Measurements from ENCODE around the gene HRCT1.

The HRCT1 gene

DNA sequence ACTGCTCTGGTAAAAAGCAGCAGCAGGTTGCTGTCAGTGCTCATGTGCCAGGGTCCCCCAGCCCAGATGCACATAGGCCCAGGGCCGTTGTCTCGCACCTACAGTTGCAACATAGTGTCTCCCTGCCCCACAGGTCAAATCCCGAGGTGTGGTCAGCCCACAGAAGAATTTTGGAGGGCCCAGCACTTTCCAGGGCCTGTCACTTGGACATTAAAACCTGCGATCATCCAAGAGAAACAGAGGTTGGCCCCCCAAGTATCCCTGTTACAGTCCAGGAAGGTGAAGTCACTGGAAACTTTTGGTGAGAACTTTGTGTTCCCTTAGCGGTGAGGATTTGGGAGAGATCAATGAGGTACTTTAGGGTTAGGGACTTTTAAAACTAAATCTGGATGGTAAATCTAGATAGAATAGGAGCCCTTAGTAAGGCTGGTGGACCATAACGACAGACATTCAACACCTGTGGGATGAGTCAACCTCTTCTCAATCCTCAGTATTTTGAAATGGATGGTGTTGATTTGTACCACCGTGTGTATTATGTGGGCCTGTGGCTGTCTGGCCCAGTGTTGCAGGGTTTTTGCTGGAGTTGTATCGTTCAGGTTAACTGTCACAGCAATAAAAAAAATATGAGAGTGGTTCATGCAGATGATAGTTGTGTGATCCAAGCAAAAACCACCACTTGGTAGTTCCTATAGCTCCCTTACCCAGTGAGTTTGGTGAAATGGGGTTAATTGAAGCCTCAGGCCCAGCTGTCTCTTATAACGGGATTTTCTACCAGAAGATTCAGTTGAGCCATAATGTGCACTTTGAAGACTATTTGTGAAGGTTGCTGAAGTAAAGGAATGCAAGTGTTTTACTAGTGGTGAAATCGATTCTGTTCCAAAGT lies 32.7 kb downstream of the HRCT1 start:
- TF ChIP-seq POLR2A (IDR thresholded peaks at IDR 0.05; ENCODE audit: low read depth, low read length), result no peak
- no peak for TF ChIP-seq TAF1 (IDR thresholded peaks at IDR 0.05; ENCODE audit: borderline replicate concordance, low read depth, low read length)
- TF ChIP-seq POLR2AphosphoS5 (IDR thresholded peaks at IDR 0.05; ENCODE audit: low read depth, low read length), result no peak
- no peak for DNase-seq (ENCODE audit: insufficient read length)
- no peak for FAIRE-seq

DNA sequence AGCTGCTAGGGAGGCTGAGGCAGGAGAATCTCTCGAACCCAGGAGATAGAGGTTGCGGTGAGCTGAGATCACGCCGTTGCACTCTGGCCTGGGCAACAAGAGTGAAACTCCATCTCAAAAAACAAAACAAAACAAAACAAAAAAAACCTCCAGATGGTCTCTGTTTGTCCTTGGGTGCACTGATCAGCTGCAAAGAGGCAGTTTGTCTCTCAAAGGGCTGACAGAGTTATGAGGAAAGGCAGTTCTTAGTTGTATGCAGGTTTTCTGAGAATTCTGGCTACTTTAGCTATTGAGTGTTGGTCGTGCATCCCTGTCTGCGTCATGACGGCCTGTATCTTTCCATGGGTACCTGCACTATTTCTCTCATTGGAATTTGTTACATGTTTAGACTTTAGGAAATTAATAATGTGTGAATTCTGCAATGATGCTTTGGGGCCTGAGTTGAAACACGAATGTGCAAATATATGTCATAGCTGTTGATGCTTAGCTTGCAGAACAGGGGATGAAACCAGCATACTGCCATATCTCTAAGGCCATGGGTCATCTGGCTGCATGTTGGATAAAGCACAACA lies 33.8 kb downstream of the HRCT1 start:
- DNase-seq (ENCODE audit: insufficient read length) (no peak), FAIRE-seq (no peak)
- TF ChIP-seq POLR2AphosphoS5 (IDR thresholded peaks at IDR 0.05; ENCODE audit: low read depth, low read length) (no peak), POLR2A (IDR thresholded peaks at IDR 0.05; ENCODE audit: low read depth, low read length) (no peak), TAF1 (IDR thresholded peaks at IDR 0.05; ENCODE audit: borderline replicate concordance, low read depth, low read length) (no peak)

DNA sequence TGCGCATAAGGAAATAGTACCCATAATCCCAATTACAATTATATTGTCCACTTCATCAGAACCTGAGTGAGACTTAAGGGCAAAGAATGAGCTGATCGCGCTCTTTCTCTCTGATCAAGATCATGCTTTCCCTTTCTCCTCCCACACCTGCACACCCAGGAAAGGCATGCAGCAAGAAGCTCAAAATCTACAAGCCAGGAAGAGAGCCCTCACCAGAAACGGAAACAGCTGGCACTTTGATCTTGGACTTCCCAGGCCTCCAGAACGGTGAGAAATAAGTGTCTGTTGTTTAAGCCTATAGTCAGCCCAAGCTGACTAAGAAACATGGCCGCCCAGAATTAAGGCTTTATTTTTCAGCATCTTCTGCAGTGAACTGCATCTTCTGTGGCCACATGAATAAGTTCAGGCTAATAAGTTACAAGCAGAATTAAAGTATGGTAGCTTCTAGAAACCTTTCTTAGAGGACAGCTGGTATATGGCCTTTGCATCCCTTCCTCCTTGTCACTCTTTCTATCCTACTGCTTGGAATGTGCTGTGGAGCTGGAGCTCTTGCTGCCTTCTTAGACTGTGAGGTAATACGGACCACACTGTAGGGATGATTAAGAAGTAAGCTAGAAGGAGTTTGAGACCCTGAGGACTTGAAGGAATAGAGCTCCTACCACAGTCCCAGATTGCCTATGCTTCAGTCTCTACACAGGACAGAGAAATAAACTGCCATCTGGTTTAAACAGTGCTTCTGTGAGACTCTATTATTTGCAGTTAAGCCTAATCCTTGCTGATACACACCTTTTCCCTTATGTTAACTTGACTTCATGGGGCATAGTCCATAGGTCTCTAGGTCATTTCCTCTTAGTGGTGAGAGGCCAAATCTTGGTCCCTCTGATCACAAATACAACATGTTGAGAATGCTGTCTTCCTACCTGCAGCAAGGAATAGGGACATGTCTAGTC lies 34.7 kb downstream of the HRCT1 start:
- FAIRE-seq, result no peak
- TF ChIP-seq POLR2AphosphoS5 (IDR thresholded peaks at IDR 0.05; ENCODE audit: low read depth, low read length), result no peak
- no peak for TF ChIP-seq POLR2A (IDR thresholded peaks at IDR 0.05; ENCODE audit: low read depth, low read length)
- no peak for TF ChIP-seq TAF1 (IDR thresholded peaks at IDR 0.05; ENCODE audit: borderline replicate concordance, low read depth, low read length)
- no peak for DNase-seq (ENCODE audit: insufficient read length)

DNA sequence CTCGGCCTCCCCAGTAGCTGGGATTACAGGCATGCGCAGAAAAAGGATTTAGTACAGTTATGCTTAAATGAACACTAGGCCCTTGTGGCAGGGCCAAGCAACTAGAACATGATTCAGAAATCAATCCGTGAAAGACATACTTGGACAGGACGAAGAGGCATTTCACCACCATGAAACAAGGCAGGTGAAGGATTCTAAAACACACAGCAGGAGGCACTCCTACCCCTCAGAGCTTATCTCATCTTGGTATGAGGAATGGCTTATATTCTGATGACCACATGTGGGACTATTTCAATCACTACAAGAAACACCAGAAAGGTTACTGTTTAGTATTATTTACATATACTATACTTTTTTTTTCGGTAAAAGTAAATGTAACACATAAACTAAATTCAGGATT lies 36.3 kb downstream of the HRCT1 start:
- DNase-seq (ENCODE audit: insufficient read length), result no peak
- FAIRE-seq, result no peak
- TF ChIP-seq TAF1 (IDR thresholded peaks at IDR 0.05; ENCODE audit: borderline replicate concordance, low read depth, low read length) (no peak), POLR2AphosphoS5 (IDR thresholded peaks at IDR 0.05; ENCODE audit: low read depth, low read length) (no peak), POLR2A (IDR thresholded peaks at IDR 0.05; ENCODE audit: low read depth, low read length) (no peak)

DNA sequence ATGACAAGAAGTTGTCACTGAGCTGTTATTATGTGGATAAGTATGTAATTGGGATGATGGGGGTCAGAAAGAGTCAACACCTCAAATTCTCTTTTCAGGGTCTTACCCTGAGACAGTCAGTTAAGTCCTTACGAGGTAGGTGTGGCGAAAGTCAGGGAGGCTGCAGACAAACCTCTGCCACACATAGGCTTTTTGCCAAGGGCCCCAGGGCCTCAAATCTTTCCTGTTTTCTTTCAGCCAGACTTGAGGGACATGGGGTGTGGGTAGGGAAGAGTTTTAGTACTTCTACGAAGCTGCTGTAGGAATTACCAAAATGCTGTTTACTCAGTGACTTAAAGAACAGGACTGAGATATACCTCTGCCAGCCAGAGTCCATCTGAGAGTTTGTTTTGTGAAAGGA lies 38.2 kb downstream of the HRCT1 start:
- no peak for TF ChIP-seq POLR2AphosphoS5 (IDR thresholded peaks at IDR 0.05; ENCODE audit: low read depth, low read length)
- TF ChIP-seq TAF1 (IDR thresholded peaks at IDR 0.05; ENCODE audit: borderline replicate concordance, low read depth, low read length), result no peak
- no peak for TF ChIP-seq POLR2A (IDR thresholded peaks at IDR 0.05; ENCODE audit: low read depth, low read length)
- DNase-seq (ENCODE audit: insufficient read length), result no peak
- no peak for FAIRE-seq

DNA sequence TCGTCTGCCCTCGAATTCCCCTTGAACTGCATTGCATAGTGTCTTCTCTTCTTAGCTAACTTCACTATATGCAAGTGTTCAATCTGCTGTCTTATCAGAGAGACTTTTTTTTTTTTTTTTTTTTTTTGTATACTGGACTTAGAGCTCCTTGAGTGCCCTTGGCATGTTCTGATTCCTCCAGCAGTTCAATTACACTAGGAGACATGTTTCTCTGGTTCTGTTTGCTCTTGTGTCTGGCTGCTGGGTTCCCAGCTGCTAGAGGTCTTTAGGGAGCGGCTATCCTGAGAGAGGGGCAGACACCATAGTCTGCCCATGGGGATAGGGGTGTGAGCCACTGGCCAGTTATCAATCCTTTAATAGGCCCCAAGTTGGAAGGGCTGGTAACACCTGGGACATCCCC lies 38.8 kb downstream of the HRCT1 start:
- TF ChIP-seq POLR2A (IDR thresholded peaks at IDR 0.05; ENCODE audit: low read depth, low read length) (no peak), TAF1 (IDR thresholded peaks at IDR 0.05; ENCODE audit: borderline replicate concordance, low read depth, low read length) (no peak), POLR2AphosphoS5 (IDR thresholded peaks at IDR 0.05; ENCODE audit: low read depth, low read length) (no peak)
- FAIRE-seq, result no peak
- DNase-seq (ENCODE audit: insufficient read length), result no peak

DNA sequence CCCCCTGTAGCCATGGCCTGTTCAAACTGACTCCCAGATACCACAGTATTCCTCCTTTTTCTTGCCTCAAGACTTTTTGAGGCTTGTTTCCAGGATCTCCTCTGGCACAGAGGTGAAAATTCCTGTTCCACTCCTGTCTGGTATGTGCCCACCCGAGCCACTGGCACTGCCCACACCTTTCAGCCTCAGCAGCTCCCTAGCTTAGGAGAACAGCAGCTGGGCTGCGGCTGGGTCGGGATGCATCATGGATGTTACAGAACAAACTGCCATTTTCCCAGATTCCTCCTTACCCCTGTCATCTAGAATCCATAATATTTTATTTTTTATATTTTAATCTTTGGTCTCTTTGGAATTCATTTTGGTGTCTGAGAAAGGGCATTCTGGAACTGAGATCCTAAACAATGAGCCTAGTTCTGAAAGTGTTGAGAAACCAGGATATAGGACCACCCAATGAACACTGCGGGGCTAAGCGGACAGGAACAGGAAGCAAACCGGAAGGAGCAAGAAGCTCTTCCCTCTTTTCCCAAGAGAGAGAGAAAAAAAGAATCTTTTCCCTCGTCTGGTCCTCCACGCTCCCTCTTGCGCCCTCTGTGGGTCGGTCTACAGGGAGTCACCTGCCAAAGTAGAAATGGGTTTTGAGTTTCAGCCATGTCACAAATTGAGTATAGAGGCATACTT lies 39.5 kb downstream of the HRCT1 start:
- DNase-seq (ENCODE audit: insufficient read length), result peak; percentile 28
- TF ChIP-seq TAF1 (IDR thresholded peaks at IDR 0.05; ENCODE audit: borderline replicate concordance, low read depth, low read length), result no peak
- TF ChIP-seq POLR2A (IDR thresholded peaks at IDR 0.05; ENCODE audit: low read depth, low read length), result no peak
- no peak for TF ChIP-seq POLR2AphosphoS5 (IDR thresholded peaks at IDR 0.05; ENCODE audit: low read depth, low read length)
- peak; percentile 65 for FAIRE-seq

DNA sequence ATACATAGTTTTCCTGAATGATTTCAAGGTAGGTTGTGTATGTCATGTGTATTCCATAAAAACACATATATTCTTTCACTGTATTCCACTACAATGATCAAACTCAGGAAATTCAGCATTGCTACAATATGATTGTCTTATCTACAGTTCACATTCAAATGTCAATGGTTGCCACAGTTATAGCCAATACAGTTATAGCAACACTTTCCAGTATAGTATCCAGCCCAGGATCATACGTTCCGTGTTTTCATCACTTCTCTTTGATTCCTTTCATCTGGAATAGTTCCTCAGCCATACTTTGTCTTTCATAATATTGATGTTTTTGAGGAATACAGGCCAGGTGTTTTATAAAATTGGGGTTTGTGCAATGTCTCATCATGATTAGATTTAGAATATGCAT lies 42.4 kb downstream of the HRCT1 start:
- DNase-seq (ENCODE audit: insufficient read length), result no peak
- no peak for FAIRE-seq
- TF ChIP-seq POLR2AphosphoS5 (IDR thresholded peaks at IDR 0.05; ENCODE audit: low read depth, low read length) (no peak), POLR2A (IDR thresholded peaks at IDR 0.05; ENCODE audit: low read depth, low read length) (no peak), TAF1 (IDR thresholded peaks at IDR 0.05; ENCODE audit: borderline replicate concordance, low read depth, low read length) (no peak)

DNA sequence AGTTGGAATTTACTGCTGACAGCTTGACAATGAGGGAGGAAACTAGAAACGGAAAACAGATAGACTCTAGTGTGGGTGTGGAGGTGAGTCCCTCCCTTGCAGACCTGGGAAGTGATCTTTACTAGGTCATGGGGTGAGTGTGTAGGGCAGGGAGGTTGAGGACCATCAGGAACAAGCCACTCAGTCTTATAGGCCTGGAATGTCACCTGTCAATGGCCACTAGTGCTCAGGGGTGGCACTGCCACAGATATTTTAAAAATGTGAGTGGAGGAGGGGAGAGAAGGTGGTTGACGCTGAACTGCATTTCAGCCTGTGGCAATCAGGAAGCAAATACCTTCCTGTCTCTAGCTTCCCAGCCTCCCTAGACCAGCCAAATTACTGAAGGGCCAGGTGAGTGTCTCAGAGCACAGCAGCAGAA lies 42.9 kb downstream of the HRCT1 start:
- DNase-seq (ENCODE audit: insufficient read length) (no peak), FAIRE-seq (no peak)
- TF ChIP-seq TAF1 (IDR thresholded peaks at IDR 0.05; ENCODE audit: borderline replicate concordance, low read depth, low read length), result no peak
- TF ChIP-seq POLR2A (IDR thresholded peaks at IDR 0.05; ENCODE audit: low read depth, low read length), result no peak
- no peak for TF ChIP-seq POLR2AphosphoS5 (IDR thresholded peaks at IDR 0.05; ENCODE audit: low read depth, low read length)

DNA sequence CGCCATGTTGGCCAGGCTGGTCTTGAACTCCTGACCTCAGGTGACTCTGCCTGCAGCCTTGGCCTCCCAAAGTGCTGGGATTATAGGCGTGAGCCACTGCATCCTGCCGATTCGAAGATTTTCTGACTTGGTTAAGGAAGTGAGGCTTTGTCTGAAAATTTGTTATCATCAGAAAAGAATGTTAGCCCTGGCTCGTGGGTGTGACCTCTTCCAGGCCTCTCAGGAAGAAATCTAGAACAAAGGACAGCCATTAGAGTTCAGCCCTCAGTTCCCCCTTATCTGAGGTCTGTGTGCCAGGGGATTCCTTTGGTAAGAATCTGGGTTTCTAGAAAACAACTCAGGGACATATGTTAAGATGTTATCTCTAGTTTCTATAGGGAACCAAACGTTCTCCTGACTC lies 45.7 kb downstream of the HRCT1 start:
- no peak for FAIRE-seq

More for the DNA sequence above, 45.7 kb downstream of the HRCT1 start:
- TF ChIP-seq POLR2AphosphoS5 (IDR thresholded peaks at IDR 0.05; ENCODE audit: low read depth, low read length) (no peak), TAF1 (IDR thresholded peaks at IDR 0.05; ENCODE audit: borderline replicate concordance, low read depth, low read length) (no peak), POLR2A (IDR thresholded peaks at IDR 0.05; ENCODE audit: low read depth, low read length) (no peak)
- no peak for DNase-seq (ENCODE audit: insufficient read length)

All from GM12892 (cell line).